ENCODE measurements around the gene MASP2. TPM values are rescaled to one million over a fixed set of nuclear protein-coding genes. Genes with fewer than 3 reads are reported as not detected.
A peak's percentile ranks its signal among the peaks of the same experiment; 100 is the strongest.

The MASP2 gene
- total RNA-seq, 4 donors from 2014 or later: not detected

- peak within 1 kb of the TSS in 1 of 3 donors; percentile 21 for H3K27ac ChIP-seq
- peaks cover 21 to 22% of the 10 kb centered on the region in 2 donors for H3K36me3 ChIP-seq
- DNase-seq: peak; percentile 93
- WGBS, 2 donors: 0 to 1% methylated on average over 16 to 24 of the region's 83 CpGs
- no peaks in the 10 kb centered on the region for H3K9me3 ChIP-seq
- intact Hi-C loops (cut with DNase I): no loop called here
- H3K4me3 ChIP-seq (replicated peaks in 1 of 3): peak within 1 kb of the TSS; percentile 68 to 97 (median 95)
- H3K27me3 ChIP-seq: no peaks in the 10 kb centered on the region
- peak; percentile 13 to 70 for TF ChIP-seq POLR2A (IDR thresholded peaks at IDR 0.05)
- TF ChIP-seq, protein P1, sequence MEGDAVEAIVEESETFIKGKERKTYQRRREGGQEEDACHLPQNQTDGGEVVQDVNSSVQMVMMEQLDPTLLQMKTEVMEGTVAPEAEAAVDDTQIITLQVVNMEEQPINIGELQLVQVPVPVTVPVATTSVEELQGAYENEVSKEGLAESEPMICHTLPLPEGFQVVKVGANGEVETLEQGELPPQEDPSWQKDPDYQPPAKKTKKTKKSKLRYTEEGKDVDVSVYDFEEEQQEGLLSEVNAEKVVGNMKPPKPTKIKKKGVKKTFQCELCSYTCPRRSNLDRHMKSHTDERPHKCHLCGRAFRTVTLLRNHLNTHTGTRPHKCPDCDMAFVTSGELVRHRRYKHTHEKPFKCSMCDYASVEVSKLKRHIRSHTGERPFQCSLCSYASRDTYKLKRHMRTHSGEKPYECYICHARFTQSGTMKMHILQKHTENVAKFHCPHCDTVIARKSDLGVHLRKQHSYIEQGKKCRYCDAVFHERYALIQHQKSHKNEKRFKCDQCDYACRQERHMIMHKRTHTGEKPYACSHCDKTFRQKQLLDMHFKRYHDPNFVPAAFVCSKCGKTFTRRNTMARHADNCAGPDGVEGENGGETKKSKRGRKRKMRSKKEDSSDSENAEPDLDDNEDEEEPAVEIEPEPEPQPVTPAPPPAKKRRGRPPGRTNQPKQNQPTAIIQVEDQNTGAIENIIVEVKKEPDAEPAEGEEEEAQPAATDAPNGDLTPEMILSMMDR (IDR thresholded peaks at IDR 0.05): peak in 4 of 6 experiments; percentile 37 to 83 (median 80)
- peaks cover 12 to 17% of the 10 kb centered on the region in 2 donors for H3K4me1 ChIP-seq
These were observed 13.2 kb upstream of the MASP2 start, which contains the start of gene SRM for GRCh38 chr1:11059968-11060830. TSS of gene SRM (minus strand) at chr1:11060018. CDS start at chr1:11059943, 75 bp downstream.

GRCh38 chr1:11059155-11059967 is 12.3 kb upstream of the MASP2 start:
- peak overlapping the region in 1 of 3 donors; percentile 21 for H3K27ac ChIP-seq
- DNase-seq: peak in 1 of 2 donors; percentile 8
- 6% methylated on average over 15 to 24 of the region's 72 CpGs for WGBS, 2 donors

GRCh38 chr1:11058595-11059154 is 11.6 kb upstream of the MASP2 start:
- WGBS, 2 donors: 55 to 65% methylated on average over 23 to 28 of the region's 28 CpGs
- no peaks in the 10 kb centered on the region for H3K27me3 ChIP-seq
- peak overlapping the region in 1 of 3 donors; percentile 97 for H3K4me3 ChIP-seq (replicated peaks in 1 of 3)
- H3K36me3 ChIP-seq: peaks cover 18 to 23% of the 10 kb centered on the region in 2 donors
- TF ChIP-seq POLR2A (IDR thresholded peaks at IDR 0.05): no peak
- TF ChIP-seq, protein P1 (IDR thresholded peaks at IDR 0.05): no peak
- peak overlapping the region in 1 of 3 donors; percentile 21 for H3K27ac ChIP-seq
- H3K4me1 ChIP-seq: peaks cover 12 to 17% of the 10 kb centered on the region in 2 donors
- intact Hi-C loops (cut with DNase I): no loop called here
- H3K9me3 ChIP-seq: no peaks in the 10 kb centered on the region
- DNase-seq: no peak

More at GRCh38 chr1:11059155-11059967, 12.3 kb upstream of the MASP2 start:
- peaks cover 12 to 17% of the 10 kb centered on the region in 2 donors for H3K4me1 ChIP-seq
- H3K27me3 ChIP-seq: no peaks in the 10 kb centered on the region
- TF ChIP-seq POLR2A (IDR thresholded peaks at IDR 0.05): no peak
- TF ChIP-seq, protein P1 (IDR thresholded peaks at IDR 0.05): no peak
- no peaks in the 10 kb centered on the region for H3K9me3 ChIP-seq
- intact Hi-C loops (cut with DNase I): no loop called here
- H3K36me3 ChIP-seq: peaks cover 18 to 21% of the 10 kb centered on the region in 2 donors
- peak overlapping the region; percentile 68 to 97 (median 95) for H3K4me3 ChIP-seq (replicated peaks in 1 of 3)

GRCh38 chr1:11058026-11058425 is 11.0 kb upstream of the MASP2 start:
- TF ChIP-seq, protein P1 (IDR thresholded peaks at IDR 0.05): no peak
- TF ChIP-seq POLR2A (IDR thresholded peaks at IDR 0.05): no peak
- Histone ChIP-seq H3K36me3 (peaks cover 18 to 23% of the 10 kb centered on the region in 2 donors), H3K4me1 (peaks cover 12 to 17% of the 10 kb centered on the region in 2 donors), H3K27ac (no peak overlapping the region), H3K4me3 (replicated peaks in 1 of 3) (no peak overlapping the region), H3K9me3 (no peaks in the 10 kb centered on the region), H3K27me3 (no peaks in the 10 kb centered on the region)
- no peak for DNase-seq
- intact Hi-C loops (cut with DNase I): no loop called here
- 96 to 99% methylated on average over 14 of the region's 14 CpGs for WGBS, 2 donors

Data from thyroid gland (tissue), 4 donors.